Stimulated activated CD8-positive, alpha-beta memory T cell treated with anti-CD3 and anti-CD28 coated beads, Interleukin-15, amount 100 ng/mL, for 24 hours (primary cell): ENCODE measurements around the gene CSNK1G2.

Experiments used
- DNase-seq: peaks from one replicate; pipeline ENCODE4 v3.0.0-alpha.2; 2020; ENCODE audit warnings: low read depth

CSNK1G2 gene

GRCh38 chr19:1941146-1942077, at the start of gene CSNK1G2:
CSNK1G2 (plus strand) TSS chr19:1941172; CDS start chr19:1969773, 28,601 bp downstream.
- DNase-seq = no peak

GRCh38 chr19:1893791-1894190, 47.2 kb upstream of the CSNK1G2 start:
- no peak for DNase-seq

GRCh38 chr19:1896508-1896907, 44.5 kb upstream of the CSNK1G2 start:
- DNase-seq = no peak

DNA sequence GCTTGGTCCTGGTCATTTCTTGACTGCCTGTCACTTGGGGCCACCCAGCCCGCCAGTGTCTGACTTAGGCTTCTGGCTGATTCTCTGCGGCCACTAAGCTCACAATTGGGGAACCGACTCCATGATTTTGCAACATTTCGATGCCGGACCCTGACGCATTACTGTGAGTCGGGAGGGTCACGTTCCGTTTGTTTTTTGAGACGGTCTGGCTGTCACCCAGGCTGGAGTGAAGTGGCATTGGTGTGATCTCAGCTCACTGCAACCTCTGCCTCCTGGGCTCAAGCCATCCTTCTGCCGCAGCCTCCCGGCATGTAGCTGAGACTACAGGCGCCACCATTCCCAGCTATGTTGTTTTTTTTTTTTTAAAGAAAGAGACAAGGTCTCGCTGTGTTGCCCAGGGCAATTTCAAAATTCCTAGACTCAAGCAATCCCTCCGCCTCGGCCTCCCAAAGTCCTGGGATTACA, 39.0 kb upstream of the CSNK1G2 start:
- no peak for DNase-seq

- DNase-seq = no peak
These were observed 38.0 kb upstream of the CSNK1G2 start for GRCh38 chr19:1902923-1903322.

- DNase-seq = no peak
These were observed 36.2 kb upstream of the CSNK1G2 start for GRCh38 chr19:1904860-1905109.

- peak; percentile 88 for DNase-seq
These were observed 35.7 kb upstream of the CSNK1G2 start, which contains the start of the genes ADAT3 and SCAMP4 for GRCh38 chr19:1905110-1905862. ADAT3 (plus strand) TSS chr19:1905399; CDS start chr19:1912048, 6,649 bp downstream. SCAMP4 (plus strand) TSS chr19:1905399; CDS start chr19:1915020, 9,621 bp downstream.

DNA sequence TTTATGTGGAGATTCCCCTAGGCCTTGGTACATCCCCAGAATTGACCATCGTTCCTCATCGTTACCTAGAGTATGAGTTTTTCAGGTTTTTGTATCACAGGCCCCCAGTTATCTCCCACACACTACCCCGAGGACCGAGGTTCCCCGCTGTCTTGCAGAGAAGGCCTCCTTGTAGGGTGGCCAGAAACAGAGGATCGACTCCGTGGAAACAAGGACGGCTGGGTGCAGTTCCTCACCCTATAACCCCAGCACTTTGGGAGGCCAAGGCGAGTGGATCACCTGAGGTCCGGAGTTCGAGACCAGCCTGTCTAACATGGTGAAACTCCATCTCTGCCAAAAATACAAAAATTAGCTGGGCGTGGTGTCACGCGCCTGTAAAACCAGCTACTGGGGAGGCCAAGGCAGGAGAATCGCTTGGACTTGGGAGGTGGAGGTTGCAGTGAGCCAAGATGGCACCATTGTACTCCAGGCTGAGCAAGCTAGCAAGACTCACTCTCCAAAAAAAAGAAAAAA, 35.1 kb upstream of the CSNK1G2 start:
- DNase-seq = no peak

DNA sequence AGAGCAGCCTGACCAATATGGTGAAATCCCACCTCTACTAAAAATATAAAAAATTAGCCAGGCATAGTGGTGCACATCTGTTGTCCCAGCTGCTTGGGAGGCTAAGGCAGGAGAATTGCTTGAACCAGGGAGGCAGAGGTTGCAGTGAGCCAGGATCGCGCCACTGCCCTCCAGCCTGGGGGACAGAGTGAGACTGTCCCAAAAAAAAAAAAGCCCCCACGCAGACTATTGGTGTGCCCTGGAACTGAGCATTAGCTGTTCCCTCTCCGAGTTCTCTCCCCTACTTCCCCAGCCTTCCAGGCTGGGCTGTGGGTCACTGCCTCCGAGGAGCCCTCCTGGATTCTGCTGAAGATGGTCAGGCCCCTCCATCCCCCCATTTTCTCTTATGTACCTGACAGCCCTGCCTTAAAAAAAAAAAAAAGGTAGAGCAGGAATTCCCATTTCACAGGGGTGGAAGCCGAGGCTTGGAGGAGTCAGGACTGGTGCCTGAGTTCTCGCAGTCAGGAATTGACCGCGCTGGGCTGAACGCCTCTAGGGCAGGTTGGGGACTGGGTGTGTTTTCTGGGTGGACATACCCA, 33.9 kb upstream of the CSNK1G2 start:
- no peak for DNase-seq

GRCh38 chr19:1907563-1908363, 33.2 kb upstream of the CSNK1G2 start:
- DNase-seq = no peak

DNA sequence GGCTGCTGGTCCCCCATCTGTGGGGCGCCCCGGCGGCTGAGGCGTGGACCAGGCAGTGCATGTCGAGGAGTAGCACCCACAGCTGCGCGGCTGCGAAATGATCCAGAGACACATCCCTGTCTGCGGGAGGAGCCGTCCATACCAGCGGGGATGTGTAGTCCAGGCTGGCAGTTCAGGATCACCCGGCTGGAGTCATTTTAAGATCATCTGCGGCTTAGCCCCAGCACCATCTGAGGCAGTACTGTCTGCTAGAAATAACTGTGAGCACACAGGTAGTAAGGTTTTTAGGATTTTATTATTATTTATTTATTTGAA, 32.7 kb upstream of the CSNK1G2 start:
- no peak for DNase-seq

DNA sequence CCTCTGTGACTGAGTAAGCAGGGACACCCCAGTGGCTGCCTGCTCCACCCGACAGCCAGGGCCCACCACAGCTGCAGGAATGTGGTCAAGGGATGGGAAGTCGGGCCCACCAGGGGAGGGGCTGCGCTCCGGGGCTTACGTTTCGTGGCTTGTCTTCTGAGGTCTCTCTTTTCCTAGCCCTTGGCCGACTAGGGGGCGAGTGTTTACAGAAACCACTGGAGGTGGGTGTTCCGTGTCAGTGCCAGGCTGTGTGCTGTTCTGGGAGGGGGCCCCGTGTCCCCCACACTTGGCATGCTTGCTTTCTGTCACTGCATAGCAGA, 31.3 kb upstream of the CSNK1G2 start:
- DNase-seq = no peak

GRCh38 chr19:1910177-1910576, 30.8 kb upstream of the CSNK1G2 start:
- no peak for DNase-seq

DNA sequence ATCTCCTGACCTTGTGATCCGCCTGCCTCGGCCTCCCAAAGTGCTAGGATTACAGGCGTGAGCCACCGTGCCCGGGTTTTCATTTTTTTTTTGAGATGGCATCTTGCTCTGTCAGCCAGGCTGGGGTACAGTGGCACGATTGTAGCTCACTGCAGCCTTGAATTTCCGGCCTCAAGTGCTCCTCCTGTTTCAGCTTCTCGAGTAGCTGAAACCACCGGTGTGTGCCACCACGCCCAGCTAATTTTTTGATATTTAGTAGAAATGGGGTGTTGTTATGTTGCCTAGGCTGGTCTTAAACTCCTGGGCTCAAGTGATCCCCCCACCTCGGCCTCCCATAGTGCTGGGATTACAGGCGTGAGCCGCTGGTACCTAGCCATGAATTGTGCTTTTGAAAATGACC, 29.9 kb upstream of the CSNK1G2 start:
- DNase-seq = no peak

DNA sequence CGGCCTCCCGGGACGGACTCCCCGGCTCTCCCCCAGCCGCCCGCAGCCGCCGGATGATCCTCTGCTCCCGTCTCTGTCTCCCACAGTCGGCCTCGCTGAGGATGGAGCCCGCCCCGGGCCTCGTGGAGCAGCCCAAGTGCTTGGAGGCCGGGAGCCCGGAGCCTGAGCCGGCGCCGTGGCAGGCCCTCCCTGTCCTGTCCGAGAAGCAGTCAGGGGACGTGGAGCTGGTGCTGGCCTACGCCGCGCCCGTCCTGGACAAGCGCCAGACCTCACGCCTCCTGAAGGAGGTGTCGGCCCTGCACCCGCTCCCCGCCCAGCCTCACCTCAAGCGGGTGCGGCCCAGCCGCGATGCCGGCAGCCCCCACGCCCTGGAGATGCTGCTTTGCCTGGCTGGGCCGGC, 29.0 kb upstream of the CSNK1G2 start:
- DNase-seq = no peak

DNA sequence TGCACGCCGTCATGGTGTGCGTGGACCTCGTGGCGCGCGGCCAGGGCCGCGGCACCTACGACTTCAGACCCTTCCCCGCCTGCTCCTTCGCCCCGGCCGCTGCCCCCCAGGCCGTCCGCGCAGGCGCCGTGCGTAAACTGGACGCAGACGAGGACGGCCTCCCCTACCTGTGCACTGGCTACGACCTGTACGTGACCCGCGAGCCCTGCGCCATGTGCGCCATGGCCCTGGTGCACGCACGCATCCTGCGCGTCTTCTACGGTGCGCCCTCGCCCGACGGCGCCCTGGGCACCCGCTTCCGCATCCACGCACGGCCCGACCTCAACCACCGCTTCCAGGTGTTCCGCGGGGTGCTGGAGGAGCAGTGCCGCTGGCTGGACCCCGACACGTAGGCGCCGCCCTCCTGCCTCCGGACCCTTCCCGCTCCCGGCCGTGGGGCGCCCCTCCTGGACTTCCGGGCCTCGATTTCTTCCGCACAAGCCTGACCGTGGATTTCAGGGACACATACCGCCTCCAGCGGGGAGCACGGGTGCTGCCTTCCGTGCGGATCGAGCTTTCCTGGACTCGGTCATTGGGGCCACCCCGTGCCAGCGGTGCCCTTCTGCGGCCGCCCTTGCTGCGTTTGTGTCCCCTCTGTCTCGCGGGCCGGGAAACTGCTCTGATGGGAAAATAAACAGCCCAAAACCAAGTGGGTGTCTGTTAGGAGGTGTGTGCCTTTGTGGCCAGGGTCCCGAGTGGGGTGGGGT, 28.0 kb upstream of the CSNK1G2 start:
- no peak for DNase-seq

DNA sequence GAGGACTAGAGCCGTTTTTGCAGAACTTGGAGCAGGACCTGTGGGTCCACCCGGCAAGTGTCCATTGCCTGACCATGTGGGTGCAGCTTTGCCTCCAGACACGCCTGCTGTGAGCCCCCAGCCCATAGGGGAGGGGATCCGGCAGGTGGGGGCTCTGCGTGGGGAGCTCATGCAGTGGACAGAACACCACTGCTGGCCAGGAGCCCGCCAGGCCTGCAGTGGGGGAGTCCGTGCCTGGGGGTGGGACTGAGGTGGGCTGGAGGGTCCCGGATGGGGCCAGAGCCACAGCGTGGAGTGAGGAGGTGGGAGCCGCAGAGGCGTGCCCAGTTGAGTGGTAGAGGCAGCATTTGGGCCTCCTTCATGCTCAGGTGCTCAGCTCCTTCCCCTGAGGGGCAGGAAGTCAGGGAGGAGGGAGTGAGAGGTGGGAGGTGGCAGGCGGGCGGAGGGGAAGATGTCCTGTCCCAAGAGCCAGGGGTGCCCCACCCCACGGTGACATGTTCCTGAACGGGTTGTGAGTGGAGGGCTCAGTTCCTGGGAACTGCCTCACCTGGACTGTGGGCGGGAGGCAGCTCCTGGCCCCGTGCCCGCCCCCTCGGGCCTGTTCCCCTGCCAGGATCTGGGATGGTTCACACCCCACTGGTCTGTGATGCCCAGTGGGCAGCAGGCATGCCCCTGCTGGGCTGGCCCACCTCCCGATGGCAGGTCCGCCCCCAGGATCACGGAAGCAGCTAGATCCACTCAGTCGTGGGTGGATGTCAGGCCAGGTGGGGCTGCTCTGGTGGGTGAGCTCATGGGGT, 27.0 kb upstream of the CSNK1G2 start:
- no peak for DNase-seq

GRCh38 chr19:1914826-1915341, 26.1 kb upstream of the CSNK1G2 start:
- DNase-seq = no peak

DNA sequence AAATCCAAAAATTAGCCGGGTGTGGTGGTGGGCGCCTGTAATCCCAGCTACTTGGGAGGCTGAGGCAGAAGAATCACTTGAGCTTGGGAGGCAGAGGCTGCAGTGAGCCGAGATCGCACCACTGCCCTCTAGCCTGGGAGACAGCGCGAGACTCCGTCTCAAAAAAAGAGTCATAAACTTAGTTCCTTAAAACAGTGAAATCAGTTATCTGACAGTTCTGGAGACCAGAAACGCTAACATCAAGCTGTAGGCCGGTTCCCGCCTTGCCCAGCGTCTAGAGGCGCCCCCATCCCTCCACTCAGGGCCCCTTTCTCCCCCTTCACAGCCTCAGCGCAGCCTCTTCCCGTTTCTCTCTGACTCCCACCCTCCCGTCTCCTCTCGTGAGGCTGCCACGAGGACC, 23.8 kb upstream of the CSNK1G2 start:
- DNase-seq = no peak

DNA sequence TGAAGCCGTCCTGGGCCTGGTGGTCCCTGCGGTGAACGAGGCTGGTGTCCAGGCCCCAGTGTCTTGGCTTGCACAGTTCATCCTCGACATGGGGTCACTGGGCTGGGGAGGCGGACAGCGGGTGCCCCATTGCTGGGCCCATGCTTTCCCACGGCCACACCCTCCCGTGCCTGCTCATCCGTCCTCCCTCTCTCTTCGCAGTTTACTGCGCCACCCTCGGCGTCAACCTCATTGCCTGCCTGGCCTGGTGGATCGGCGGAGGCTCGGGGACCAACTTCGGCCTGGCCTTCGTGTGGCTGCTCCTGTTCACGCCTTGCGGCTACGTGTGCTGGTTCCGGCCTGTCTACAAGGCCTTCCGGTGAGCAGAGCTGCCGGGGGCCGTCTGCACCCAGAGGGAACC, 23.0 kb upstream of the CSNK1G2 start:
- DNase-seq = no peak
